ENCODE results near the gene KATNAL2.
A peak's percentile ranks its signal among the peaks of the same experiment; 100 is the strongest.
"Not testable (repeated sequence)": the region's sequence is repeated elsewhere in the genome, so short reads cannot be mapped to it uniquely, and the experiment has no call there.

The KATNAL2 gene

DNA sequence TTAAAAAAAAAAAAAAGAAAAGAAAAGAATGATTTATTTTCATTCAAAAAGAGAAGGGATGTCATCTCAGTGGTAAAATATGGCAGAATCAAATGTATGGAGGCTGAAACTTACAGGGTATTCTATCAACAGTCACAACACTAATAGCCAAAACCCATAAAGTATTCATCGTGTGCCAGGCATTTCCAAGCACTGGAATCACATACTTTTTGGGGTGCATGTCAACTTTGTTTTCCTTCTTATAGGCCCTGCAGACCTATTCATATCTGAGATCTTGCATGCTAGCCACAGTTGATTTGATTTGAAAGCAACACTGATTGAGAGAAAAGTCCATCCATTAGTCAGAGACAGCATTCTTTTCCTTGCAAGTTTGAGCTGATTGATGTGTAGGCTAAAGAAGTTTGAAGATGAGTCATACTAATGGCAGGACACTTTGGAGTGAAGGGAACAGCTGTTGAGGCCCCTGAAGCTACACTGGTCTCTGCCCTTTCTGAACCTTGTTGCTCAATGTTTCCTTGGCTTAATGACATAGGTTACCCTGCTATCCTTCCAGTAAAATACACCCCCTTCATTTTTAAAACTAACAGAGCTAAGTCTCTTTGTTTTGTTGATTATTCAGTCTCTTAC, 22.0 kb downstream of the KATNAL2 start:
- no peak for DNase-seq (ENCODE audit: low spot score)
- TF ChIP-seq, protein P1, sequence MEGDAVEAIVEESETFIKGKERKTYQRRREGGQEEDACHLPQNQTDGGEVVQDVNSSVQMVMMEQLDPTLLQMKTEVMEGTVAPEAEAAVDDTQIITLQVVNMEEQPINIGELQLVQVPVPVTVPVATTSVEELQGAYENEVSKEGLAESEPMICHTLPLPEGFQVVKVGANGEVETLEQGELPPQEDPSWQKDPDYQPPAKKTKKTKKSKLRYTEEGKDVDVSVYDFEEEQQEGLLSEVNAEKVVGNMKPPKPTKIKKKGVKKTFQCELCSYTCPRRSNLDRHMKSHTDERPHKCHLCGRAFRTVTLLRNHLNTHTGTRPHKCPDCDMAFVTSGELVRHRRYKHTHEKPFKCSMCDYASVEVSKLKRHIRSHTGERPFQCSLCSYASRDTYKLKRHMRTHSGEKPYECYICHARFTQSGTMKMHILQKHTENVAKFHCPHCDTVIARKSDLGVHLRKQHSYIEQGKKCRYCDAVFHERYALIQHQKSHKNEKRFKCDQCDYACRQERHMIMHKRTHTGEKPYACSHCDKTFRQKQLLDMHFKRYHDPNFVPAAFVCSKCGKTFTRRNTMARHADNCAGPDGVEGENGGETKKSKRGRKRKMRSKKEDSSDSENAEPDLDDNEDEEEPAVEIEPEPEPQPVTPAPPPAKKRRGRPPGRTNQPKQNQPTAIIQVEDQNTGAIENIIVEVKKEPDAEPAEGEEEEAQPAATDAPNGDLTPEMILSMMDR (IDR thresholded peaks at IDR 0.05; ENCODE audit: extremely low read depth, missing control alignments) = no peak

DNA sequence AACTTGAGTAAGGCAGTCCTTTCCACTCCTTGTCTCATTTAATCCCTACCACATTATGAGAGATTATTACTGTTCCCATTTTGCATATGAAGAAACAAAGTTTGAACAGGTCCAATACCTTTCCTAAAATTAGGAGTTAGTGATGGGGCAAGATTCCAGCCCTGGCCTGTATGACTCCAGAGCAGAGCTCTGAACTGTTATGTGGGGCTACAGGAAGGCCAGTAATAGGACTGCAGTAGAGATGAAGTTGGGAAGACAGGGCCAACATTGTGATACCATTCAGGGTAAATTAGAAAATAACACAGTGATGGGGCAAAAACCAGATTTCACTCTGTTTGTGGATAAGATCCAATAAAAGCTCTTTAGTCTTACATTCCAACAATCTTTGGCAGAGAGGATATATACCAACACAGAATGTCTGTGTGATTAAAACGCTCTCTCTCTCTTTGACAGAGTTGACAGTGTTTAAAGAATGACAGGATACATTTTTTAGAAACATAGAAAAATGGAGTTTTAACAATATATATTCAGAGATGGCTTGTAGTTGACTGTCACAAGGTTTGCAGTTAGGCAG, 22.7 kb downstream of the KATNAL2 start:
- TF ChIP-seq, protein P1 (IDR thresholded peaks at IDR 0.05; ENCODE audit: extremely low read depth, missing control alignments) = no peak
- DNase-seq (ENCODE audit: low spot score) = no peak

DNA sequence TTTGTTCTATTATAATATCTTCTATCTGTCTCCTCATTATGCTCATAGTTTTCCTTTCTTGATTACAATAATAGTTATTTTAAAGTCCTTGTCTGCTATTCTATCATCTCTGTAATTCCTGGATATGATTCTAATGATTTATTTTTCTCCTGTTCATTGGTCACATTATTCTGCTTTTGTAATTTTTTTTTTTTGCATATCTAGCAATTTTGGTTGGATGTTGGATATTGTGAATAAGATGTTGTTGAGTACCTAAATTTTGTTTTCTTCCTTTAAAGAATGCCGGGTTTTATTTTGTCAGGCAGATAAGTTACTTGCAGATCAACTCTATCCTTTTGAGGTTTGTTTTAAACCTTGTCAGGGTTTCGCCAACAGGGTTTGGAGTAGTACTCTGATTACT, 25.2 kb downstream of the KATNAL2 start:
- TF ChIP-seq, protein P1 (IDR thresholded peaks at IDR 0.05; ENCODE audit: extremely low read depth, missing control alignments) = no peak
- no peak for DNase-seq (ENCODE audit: low spot score)

DNA sequence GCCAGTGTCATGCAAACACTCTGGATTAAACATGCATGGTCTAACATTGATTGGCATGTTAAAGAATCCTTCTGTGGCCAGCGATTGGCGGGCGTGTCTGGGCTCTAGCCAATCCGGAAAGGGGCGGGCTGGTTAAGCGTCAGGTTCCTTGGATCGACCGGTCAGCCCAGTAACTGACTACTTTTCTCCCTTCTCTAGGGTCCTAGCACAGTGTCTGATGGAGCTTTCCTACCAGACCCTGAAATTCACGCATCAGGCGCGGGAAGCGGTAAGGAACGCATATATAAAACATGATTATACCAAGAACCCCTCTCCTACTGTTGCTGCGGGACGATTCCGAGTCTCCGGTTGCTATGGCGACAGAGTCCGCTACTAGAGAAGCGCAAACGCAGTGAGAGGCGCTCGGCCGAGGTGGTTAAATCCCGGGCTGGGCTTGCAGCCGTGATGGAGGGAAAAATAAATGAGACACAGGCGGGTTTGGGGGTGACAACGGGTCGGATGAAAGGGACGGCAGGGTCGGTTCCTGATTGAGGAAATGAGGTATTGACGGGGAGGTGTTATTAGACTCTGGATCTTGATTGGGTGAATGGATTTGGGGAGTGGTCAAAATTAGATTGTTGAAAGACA, 29.4 kb downstream of the KATNAL2 start:
- TF ChIP-seq, protein P1 (IDR thresholded peaks at IDR 0.05; ENCODE audit: extremely low read depth, missing control alignments) = no peak
- peak; percentile 79 for DNase-seq (ENCODE audit: low spot score)

DNA sequence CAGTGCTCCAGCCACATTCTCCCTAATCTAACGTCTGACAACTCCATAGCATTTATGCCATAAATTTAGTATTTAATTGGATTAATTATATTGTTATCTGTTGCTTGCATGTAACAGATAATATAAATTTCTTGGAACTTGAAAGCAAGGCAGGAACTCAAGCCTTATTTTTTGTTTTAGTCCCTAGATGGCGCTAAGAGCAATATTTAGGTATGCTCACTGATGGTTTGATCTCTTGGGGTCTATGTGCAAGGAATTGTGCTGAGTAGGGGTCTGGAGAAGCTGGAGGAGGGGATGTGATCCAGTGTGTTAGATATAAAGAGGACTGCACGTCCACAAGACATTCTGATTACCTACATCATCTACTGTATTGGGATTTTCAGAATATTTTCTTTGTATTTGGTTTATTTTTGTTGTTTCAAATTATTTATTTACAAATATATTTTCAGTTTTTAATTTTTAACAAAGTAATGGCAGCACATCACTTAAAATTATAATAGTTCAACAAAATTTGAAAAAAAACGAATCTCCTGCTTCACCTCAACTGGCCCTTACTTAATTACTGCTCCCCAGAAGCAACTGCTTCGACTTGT, 32.8 kb downstream of the KATNAL2 start:
- TF ChIP-seq, protein P1 (IDR thresholded peaks at IDR 0.05; ENCODE audit: extremely low read depth, missing control alignments) = peak; percentile 38
- peak; percentile 55 for DNase-seq (ENCODE audit: low spot score)

DNA sequence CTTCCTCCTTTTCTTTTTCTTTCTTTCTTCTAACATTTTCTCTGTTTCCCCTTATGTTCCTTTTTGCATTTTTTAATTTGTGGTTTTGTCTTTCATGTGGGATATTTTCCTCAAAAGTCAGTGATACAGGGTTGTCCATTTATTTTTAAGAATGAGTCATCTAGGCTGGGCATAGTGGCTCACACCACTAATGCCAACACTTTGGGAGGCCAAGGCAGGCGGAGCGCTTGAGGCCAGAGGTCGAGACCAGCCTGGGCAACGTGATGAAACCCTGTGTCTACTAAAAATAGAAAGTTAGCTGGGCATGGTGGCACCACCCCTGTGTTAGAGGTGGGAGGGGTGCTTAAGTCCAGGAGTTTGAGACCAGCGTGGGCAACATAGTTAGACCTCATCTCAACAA, 35.8 kb downstream of the KATNAL2 start:
- TF ChIP-seq, protein P1 (IDR thresholded peaks at IDR 0.05; ENCODE audit: extremely low read depth, missing control alignments) = no peak
- no peak for DNase-seq (ENCODE audit: low spot score)

DNA sequence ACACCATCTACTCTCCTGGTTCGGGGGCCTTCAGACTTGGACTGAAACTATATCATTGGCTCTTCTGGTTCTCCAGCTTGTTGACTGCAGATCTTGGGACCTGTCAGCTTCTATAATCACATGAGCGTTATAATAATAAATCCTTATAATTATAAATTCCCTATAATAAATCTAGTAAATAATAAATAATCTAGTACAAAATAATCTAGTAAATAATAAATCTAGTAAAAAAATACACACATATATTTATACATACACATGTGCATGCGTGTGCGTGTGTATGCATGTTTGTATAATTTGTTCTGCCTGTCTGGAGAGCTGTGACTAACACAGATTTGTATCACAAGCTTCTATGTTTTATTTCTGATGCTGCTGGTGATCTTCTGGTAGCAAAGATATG, 40.8 kb downstream of the KATNAL2 start:
- TF ChIP-seq, protein P1 (IDR thresholded peaks at IDR 0.05; ENCODE audit: extremely low read depth, missing control alignments) = no peak
- no peak for DNase-seq (ENCODE audit: low spot score)

DNA sequence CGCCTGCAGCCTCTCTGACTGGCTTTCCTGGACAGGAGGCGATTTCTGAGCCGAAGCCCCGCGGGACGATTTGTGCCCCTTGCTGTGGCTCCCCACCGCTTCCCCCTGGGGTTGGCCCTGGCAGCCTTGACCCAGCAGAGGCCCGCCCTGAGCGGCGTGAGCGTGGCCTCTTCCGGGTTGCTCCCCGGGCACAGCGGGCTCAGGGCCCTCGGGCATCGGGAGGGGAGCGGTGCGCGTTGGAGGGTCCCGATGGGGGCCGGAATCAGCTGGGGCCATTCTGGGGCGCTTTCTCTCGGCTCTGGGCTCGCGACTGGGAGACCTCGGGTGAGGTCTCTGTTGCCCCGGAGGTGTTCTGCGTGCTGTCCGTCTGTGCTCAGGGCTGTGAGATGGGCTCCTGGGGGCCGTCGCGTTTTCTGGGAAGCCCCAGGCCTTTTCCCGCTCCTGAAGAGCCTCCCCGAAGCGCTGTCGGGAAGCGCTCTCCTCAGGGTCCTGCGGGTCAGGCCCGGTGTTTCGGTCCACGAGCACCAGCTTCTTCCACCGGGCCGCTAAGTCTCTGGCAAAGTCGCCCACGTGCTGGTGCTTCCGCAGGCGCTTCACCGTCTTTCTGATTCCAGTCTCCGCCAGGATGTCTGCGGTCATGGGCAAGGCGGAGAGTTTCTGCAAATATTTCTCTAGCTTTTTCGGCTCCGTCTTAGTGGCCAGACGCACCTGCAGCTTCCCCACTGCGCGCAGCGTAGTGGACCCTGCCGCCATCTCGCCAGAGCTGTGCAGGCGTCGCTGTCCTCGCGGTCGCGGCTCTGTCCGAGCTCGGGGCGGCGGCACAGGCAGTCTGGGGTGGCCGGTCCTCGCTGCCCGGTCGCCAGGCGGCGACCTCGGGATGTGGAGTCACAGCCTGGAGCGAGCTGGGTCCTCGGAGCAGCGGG, 46.5 kb downstream of the KATNAL2 start:
- not testable (repeated sequence) for DNase-seq (ENCODE audit: low spot score)

DNA sequence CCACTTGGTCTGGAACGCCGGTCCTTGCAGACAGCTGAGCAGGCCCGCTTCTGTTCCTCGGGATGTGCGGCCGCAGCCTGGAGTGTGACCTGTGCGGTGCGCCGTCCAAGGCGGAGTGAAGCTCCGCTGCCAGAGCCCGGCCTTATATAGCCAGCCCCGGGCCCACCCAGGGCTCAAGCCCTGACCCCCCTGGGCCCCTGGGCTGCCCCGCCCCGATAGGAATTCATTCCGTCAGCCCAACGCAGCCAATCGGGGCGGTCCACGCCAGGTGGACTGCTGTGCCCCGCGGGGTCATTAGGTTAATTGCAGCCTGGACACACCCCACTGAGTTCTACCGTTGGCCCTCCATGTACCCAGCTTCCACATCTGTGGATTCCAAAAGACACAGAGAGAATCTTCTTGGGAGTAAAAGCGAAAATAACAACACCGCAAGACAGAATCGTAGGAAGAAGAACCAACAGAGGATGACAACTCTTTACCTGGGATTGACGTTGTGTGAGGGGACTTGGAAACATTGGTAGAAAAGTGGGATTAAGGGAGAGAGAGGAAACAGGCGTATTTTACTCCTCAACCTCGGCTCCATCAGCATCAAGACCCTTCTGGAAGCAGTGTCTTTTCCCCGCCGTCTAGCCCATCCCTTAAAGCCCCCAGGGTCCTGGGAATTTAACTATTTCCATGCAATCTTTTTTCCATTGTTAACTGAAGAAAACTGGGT, 47.3 kb downstream of the KATNAL2 start:
- not testable (repeated sequence) for DNase-seq (ENCODE audit: low spot score)

Data from GM20000 (cell line).